DMS 273 treated with DMSO at 0.1 percent for 48 hours (cell line): ENCODE results near the gene ETFB.

Experiments used
- DNase-seq: peaks from one replicate; lab custom pipeline; 2025; lab: John Stamatoyannopoulos, UW

The ETFB gene

DNA sequence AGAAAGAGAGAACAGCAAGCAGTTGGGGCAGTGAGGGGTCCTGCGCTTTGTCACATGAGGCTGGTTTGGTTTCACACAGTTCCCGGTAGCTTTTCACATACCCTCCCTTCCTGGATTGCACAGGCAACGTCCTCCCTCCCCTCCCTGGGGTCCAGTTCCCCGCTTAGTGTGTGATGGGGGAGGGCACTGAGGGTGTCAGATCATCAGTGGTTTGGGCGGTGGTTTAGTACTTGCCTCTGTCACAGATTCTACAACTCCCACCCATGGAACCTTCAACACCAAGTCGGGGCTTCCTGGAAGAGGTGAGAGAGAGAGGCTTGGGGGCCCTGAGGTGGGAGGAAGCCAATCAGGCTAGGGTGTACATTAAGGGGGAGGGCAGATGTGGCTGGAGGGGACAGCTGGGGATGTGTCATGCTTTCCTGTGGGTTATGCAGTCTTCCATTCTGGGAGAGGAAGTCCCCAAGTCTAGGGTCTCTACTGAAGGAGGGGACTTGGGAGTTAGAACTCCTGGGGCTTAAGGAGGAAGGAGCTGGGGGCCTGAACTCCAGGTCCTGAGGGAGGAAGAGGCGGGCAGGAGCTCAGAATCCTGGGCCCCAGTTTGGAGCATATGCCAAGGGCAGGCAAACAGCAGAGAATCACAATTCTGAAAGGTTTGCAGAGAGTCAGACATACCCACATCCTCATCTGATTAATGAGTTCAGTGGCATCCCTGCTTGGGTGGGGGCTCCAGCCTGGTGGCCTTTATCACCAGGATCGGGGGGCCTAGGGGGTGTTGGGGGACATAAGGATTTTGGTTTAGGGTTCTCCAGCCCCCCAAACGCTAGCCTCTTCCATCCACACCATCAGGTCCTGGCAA, 6.7 kb upstream of the ETFB start, which contains the start of gene NKG7:
NKG7 (minus strand) TSS at position 6 of the 856 bp plus-strand sequence. CDS start 119 bp downstream, outside the sequence.
- DNase-seq = no peak

DNA sequence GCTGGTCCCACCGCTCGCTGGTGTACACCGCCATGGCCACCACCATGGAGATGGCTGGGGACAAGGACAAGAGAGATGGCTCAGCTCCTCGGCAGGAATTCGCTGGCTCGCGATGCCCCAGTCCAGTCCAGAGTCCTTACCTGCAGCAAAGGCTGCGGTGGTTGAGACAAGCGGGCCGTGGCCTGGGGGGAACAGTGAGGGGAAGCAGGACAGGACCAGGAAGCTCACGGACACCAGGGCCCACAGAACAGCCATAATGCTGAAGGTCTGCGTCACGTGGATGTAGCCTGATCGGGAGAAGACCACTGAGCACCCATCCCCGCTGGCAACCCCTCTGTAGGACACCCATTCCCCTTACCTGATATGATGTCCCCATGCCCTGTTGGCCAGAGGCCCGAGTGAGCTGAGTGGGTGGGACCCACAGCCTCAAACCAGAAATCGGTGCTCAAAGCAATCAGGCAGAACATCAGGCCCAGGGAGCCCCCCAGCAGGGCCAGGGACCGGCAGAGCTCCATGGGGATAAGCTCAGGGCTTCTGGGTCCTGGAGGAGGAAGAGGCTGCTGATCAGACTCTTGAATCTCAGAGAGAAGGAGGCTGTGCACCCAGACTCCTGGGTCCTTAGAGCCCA, 5.9 kb upstream of the ETFB start:
- no peak for DNase-seq

- no peak for DNase-seq
Measured at GRCh38 chr19:51371186-51371690, 5.0 kb upstream of the ETFB start.

DNA sequence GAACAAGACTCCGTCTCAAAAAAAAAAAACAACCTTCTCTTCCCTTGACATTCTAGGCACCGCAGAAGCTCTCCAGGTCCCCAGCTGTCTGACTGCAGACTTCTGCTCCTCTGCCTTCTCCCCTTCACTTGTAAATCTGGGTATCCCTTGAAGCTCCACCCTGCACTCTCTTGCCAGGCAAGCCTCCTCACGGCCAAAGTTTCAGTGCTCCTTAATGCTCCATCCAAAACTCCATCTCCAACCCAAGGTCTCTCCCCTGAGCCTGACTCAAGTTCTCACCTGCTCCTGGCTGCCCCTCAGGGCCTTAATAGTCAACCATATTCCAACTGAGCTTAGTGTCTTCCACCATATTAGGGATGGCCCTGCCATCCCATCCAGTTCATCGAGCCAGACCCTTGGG, 4.0 kb upstream of the ETFB start:
- no peak for DNase-seq

DNA sequence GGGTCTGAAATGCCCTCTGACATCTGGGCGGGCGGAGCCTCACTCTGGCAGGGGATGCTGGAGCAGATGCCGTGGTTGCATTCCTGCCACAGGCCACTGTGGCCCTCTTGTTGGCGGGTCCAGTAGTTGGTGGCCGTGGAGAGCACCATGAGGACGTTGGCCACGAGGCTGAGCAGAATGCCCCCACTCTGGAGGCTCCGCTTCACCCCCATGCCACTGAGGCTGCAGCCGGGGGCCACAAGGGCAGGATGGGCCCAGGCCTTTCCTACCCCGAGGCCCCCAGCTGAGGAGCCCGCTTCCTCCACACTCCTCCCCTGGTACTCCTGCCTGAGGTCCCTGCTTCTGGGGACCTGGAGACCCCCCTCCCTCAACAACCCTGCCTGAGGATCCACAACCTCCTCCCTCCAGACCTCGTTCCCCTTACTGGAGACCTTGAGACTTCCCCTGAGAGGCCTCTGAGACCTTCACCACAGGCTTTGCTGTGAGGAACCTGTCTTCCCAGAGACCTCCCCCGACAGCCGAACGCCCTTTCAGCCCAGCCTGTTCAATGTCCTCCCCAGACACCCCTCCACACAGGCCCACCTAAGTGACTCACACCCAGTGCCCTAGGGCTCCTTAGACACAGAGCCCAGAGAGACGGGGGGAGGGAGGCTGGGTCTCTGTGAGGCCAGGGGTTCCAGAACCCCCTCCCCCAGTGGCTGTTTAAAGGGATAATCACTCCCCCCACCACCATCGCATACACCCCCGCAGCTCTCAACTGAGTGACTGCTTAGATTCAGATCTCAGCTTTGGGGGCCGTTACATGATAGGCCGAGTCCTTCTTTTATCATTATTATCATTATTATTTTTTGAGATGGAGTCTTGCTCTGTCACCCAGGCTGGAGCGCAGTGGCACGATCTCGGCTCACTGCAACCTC, 2.4 kb upstream of the ETFB start, which contains the start of gene CLDND2:
CLDND2 (minus strand) TSS at position 638 of the 917 bp plus-strand sequence; CDS start at position 212, 426 bp downstream.
- DNase-seq = peak; percentile 41

DNA sequence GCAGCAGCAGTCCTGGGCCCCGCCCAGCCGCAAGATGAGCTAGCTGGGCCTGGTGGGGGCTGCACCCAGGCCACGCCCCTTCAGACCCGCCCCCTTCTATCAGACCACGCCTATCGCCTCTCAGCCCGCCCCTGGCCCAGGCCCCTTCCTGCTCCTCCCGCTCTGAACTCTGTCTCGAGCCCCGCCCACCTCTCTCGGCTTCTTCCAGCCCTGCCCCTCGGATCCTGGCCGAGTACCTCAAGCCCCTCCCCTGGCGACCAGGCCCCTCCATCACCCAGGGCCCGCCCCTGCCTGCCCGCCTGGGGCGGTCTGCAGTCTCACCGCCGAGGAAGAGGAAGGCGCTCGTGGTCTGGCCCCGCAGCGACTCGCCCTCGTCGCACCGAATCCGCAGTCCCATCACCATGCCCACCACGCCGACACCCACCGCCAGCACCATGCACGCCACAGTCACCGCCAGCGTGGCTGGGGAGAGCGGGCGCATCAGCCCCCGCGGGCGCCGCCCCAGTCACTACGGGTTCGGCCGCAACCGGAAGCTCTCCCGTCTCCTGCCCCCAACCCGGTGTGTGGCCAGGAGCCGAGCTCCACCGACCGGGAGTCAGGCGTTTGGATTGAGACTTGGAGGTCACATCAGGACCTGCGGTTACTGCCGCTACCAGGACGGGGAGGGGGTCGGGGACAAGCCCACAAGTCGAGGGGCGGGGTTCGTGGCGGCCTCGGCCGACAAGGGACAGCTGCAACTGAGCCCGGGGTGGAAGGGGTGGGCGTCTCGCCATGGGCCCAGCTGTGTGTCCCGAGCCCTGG, 1.6 kb upstream of the ETFB start:
- peak; percentile 96 for DNase-seq

DNA sequence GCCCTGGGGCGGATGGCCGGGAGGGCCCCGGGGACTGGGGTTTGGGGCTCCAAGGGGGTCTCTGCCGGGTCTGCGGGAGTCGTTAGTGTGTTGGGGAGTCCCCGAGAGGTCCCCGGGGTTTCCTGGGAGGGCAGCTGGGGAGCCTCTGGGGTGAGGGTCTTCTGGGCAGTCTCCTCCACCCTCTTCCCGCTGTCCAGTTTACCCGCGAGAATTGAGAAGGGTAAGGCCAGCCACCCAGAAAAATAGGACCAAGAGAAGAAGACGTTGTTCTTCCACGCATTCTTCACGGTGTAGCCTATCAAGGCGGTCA, 1.0 kb upstream of the ETFB start:
- DNase-seq = no peak

GRCh38 chr19:51366389-51367254, 434 bp upstream of the ETFB start:
- DNase-seq = peak; percentile 97

- DNase-seq = no peak
Measured at GRCh38 chr19:51365211-51365964, 800 bp downstream of the ETFB start.

- DNase-seq = no peak
Measured at GRCh38 chr19:51364200-51365106, 1.7 kb downstream of the ETFB start.

- DNase-seq = no peak
Measured at GRCh38 chr19:51361239-51361638, 4.9 kb downstream of the ETFB start.

GRCh38 chr19:51359294-51359693, 6.9 kb downstream of the ETFB start:
- no peak for DNase-seq

GRCh38 chr19:51357952-51358351, 8.2 kb downstream of the ETFB start:
- DNase-seq = no peak

DNA sequence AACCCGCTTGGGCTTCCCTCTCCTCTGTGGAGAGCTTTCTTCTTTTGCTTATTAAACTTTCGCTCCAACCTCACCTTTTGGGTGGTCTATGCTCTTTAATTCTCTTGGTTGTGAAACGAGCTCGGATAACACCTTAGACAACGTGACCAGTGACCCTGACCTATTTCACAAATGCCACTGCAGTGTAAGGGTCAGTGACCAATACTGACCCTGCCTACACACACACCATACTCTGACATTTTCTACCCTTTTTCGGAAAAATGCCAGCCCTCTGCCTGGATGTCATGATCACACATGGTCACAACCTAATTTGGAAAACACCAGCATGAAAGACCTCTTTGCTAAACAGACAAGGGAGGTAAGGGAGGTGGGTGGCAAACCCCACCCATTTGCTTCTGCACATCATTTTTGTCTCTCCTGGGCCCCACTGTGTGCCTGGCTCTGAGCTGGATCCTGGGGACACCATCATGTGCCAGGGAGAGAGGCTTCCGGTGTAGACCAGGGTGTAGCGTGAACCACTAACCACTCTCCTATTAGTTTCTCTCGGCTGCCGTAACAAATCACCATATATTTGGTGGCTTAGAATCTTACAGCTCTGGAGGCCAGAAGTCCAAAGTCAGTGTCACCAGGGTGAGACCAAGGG, 9.9 kb downstream of the ETFB start:
- no peak for DNase-seq

- no peak for DNase-seq
Measured at GRCh38 chr19:51354742-51355148, 11.4 kb downstream of the ETFB start.

DNA sequence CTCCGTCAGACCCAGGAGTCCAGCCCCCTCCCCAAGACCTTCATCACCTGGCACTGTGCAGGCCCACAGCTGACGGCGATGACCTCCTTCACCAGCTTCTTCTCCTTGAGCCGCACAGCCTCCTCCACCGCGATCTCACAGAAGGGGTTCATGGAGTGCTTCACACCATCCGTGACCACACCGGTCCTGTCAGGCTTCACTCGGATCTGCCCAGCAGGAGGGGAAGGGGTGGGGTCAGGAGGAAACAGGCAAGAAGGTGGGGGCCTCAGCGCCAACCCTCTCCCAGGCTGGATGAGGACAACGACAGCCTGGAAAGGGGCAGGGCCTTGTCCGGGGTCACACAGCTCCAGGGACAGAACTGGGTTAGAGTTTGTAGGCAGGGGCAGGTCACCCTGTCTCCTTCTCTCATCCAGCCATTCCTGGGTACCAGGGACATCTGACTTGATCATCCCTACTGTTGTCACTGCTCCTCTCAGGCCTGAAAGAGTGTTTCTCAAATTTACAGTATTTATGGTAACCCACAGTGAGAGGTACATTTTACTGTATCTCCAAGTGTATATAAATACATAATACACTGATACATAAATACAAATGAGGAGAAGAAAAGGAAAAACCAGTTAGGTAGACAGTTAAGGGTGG, 12.0 kb downstream of the ETFB start:
- no peak for DNase-seq

DNA sequence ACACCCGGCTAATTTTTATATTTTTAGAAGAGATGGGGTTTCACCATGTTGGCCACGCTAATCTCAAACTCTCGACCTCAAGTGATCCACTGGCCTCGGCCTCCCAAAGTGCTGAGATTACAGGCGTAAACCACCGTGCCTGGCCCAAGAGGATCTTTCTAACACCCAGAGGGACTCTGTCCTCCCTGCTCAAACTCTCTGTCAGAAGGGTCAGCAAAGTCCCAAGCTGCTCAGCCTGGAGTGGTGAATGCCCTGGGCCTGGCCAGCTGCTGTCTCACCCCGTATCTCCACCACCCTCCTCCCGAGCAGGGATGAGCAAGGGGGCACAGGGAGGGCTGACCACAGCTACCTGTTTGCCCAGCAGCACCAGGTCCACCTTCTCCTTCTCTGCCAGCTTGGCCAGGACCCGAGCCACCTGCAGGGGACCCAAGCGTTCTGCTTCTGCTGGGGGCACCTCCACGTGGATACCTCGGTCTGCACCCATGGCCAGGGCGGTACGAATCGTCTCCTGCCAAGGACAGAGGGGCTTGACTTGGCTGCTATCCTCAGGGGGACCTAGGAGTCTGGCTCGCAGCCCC, 13.3 kb downstream of the ETFB start:
- DNase-seq = no peak
